OCI-LY1 (cell line): Measurements from ENCODE around the gene FAM3D.

Experiments used
- H2AFZ ChIP-seq: fragments of 200-600 bp; sonication (generic), shearing (Covaris generic); 2 replicates; pipeline ENCODE4 v1.6.0; 2014; ENCODE audit warnings: antibody characterized with exemption, mild to moderate bottlenecking, low read length
- H3F3A ChIP-seq: fragments of 200-600 bp; sonication (generic), shearing (Covaris generic); 2 replicates; pipeline ENCODE4 v1.6.0; 2014; ENCODE audit warnings: mild to moderate bottlenecking, antibody characterized with exemption, low read length, moderate library complexity; ENCODE audit not compliant: insufficient read depth
- H3K27ac ChIP-seq: fragments of 200-600 bp; sonication (generic); 2 replicates; pipeline ENCODE4 v1.5.1; 2014; ENCODE audit warnings: low read length, mixed run types, mild to moderate bottlenecking, low read depth; ENCODE audit not compliant: poor library complexity, severe bottlenecking
- H3K27me3 ChIP-seq: fragments of 200-600 bp; sonication (generic); 2 replicates; pipeline ENCODE4 v1.6.0; 2014; ENCODE audit warnings: antibody characterized with exemption, mild to moderate bottlenecking, low read length, moderate library complexity; ENCODE audit not compliant: insufficient read depth
- H3K36me3 ChIP-seq: fragments of 200-600 bp; sonication (generic); 2 replicates; pipeline ENCODE4 v1.6.1; 2014; ENCODE audit warnings: mild to moderate bottlenecking, antibody characterized with exemption, low read length, moderate library complexity, mixed read lengths; ENCODE audit not compliant: insufficient read depth
- H3K4me1 ChIP-seq: fragments of 200-600 bp; sonication (generic); 2 replicates; pipeline ENCODE4 v1.5.1; 2014; ENCODE audit warnings: mild to moderate bottlenecking, low read length, moderate library complexity; ENCODE audit not compliant: insufficient read depth, severe bottlenecking
- H3K4me2 ChIP-seq: fragments of 200-600 bp; sonication (generic), shearing (Covaris generic); 2 replicates; pipeline ENCODE4 v1.6.1; 2014; ENCODE audit warnings: low read length
- H3K4me3 ChIP-seq: fragments of 200-600 bp; sonication (generic); 2 replicates; pipeline ENCODE4 v1.5.1; 2014; ENCODE audit warnings: low read length, low read depth, mild to moderate bottlenecking, mixed read lengths; ENCODE audit not compliant: poor library complexity, severe bottlenecking
- H3K79me2 ChIP-seq: fragments of 200-600 bp; shearing (Covaris generic); 2 replicates; pipeline ENCODE4 v1.6.1; 2016; ENCODE audit warnings: mixed run types, low read length, mixed read lengths; ENCODE audit not compliant: insufficient read depth
- H3K9ac ChIP-seq: fragments of 200-600 bp; sonication (generic), shearing (Covaris generic); 2 replicates; pipeline ENCODE4 v1.6.1; 2014; ENCODE audit warnings: mild to moderate bottlenecking, low read length, mixed read lengths
- H3K9me2 ChIP-seq: fragments of 200-600 bp; sonication (generic), shearing (Covaris generic); 2 replicates; pipeline ENCODE4 v1.6.1; 2014; ENCODE audit warnings: low read depth, mild to moderate bottlenecking, low read length, mixed read lengths
- H3K9me3 ChIP-seq: fragments of 200-600 bp; shearing (Covaris generic); 2 replicates; pipeline ENCODE4 v1.6.1; 2014; ENCODE audit warnings: low read length, mixed read lengths
- H4K20me1 ChIP-seq: fragments of 200-600 bp; sonication (generic), shearing (Covaris generic); 2 replicates; pipeline ENCODE4 v1.6.0; 2016; ENCODE audit warnings: mild to moderate bottlenecking, low read length; ENCODE audit not compliant: insufficient read depth
- CTCF ChIP-seq: fragments of 200-600 bp; sonication (generic), shearing (Covaris generic); IDR thresholded peaks from 2 replicates; pipeline ENCODE4 v1.5.1; 2017; ENCODE audit warnings: mild to moderate bottlenecking, antibody characterized with exemption, low read length, moderate library complexity, mixed read lengths
- EZH2 ChIP-seq: fragments of 200-600 bp; sonication (generic), shearing (Covaris generic); IDR thresholded peaks from 2 replicates; pipeline ENCODE4 v1.8.0; 2017; ENCODE audit warnings: borderline replicate concordance, mixed run types, mild to moderate bottlenecking, antibody characterized with exemption, low read length, moderate library complexity, mixed read lengths

The FAM3D gene

GRCh38 chr3:58670506-58671135 lies 4.0 kb upstream of the FAM3D start:
- no peaks in the 10 kb centered on the region for H3K36me3 ChIP-seq
- H2AFZ ChIP-seq, result no peak overlapping the region
- no peaks in the 10 kb centered on the region; the same call in 1 of the 2 replicates for H3K27me3 ChIP-seq
- no peak overlapping the region for H3K27ac ChIP-seq
- no peak overlapping the region for H3K4me2 ChIP-seq
- H4K20me1 ChIP-seq, result no peaks in the 10 kb centered on the region
- no peak overlapping the region for H3K4me3 ChIP-seq
- H3K9ac ChIP-seq, result no peak overlapping the region
- TF ChIP-seq CTCF (no peak), EZH2 (no peak)
- no peaks in the 10 kb centered on the region for H3K9me2 ChIP-seq
- no peaks in the 10 kb centered on the region for H3F3A ChIP-seq
- H3K4me1 ChIP-seq, result no peaks in the 10 kb centered on the region
- H3K79me2 ChIP-seq, result no peaks in the 10 kb centered on the region
- H3K9me3 ChIP-seq, result no peaks in the 10 kb centered on the region

GRCh38 chr3:58668247-58668646 lies 1.7 kb upstream of the FAM3D start:
- no peak for TF ChIP-seq CTCF
- TF ChIP-seq EZH2, result no peak
- no peaks in the 10 kb centered on the region for H3K9me3 ChIP-seq

GRCh38 chr3:58667704-58668103 lies 1.1 kb upstream of the FAM3D start:
- no peaks in the 10 kb centered on the region; the same call in 1 of the 2 replicates for H3K27me3 ChIP-seq
- no peak overlapping the region for H3K27ac ChIP-seq

More at GRCh38 chr3:58668247-58668646, 1.7 kb upstream of the FAM3D start:
- Histone ChIP-seq H2AFZ (no peak overlapping the region), H3K4me2 (no peak overlapping the region), H3K27me3 (no peaks in the 10 kb centered on the region; the same call in 1 of the 2 replicates), H3K9ac (no peak overlapping the region), H3K36me3 (no peaks in the 10 kb centered on the region), H3K79me2 (no peaks in the 10 kb centered on the region), H4K20me1 (no peaks in the 10 kb centered on the region), H3K9me2 (no peaks in the 10 kb centered on the region), H3K4me1 (no peaks in the 10 kb centered on the region), H3F3A (no peaks in the 10 kb centered on the region), H3K4me3 (no peak overlapping the region), H3K27ac (no peak overlapping the region)

More at GRCh38 chr3:58667704-58668103, 1.1 kb upstream of the FAM3D start:
- Histone ChIP-seq H3K4me1 (no peaks in the 10 kb centered on the region), H3K36me3 (no peaks in the 10 kb centered on the region), H3K4me3 (no peak overlapping the region), H4K20me1 (no peaks in the 10 kb centered on the region), H3K9me3 (no peaks in the 10 kb centered on the region), H3K79me2 (no peaks in the 10 kb centered on the region), H3F3A (no peaks in the 10 kb centered on the region), H3K9me2 (no peaks in the 10 kb centered on the region), H3K9ac (no peak overlapping the region), H2AFZ (no peak overlapping the region), H3K4me2 (no peak overlapping the region)
- TF ChIP-seq CTCF (no peak), EZH2 (no peak)
